HG02588 (cell line): Measurements from ENCODE around the gene P2RY6.

Source experiments
- ATAC-seq: cut with Tn5 transposase; IDR thresholded peaks from one replicate; pipeline ENCODE4 v1.9.1; 2021; ENCODE audit warnings: mild to moderate bottlenecking, moderate library complexity; ENCODE audit not compliant: unreplicated experiment

Gene P2RY6

DNA sequence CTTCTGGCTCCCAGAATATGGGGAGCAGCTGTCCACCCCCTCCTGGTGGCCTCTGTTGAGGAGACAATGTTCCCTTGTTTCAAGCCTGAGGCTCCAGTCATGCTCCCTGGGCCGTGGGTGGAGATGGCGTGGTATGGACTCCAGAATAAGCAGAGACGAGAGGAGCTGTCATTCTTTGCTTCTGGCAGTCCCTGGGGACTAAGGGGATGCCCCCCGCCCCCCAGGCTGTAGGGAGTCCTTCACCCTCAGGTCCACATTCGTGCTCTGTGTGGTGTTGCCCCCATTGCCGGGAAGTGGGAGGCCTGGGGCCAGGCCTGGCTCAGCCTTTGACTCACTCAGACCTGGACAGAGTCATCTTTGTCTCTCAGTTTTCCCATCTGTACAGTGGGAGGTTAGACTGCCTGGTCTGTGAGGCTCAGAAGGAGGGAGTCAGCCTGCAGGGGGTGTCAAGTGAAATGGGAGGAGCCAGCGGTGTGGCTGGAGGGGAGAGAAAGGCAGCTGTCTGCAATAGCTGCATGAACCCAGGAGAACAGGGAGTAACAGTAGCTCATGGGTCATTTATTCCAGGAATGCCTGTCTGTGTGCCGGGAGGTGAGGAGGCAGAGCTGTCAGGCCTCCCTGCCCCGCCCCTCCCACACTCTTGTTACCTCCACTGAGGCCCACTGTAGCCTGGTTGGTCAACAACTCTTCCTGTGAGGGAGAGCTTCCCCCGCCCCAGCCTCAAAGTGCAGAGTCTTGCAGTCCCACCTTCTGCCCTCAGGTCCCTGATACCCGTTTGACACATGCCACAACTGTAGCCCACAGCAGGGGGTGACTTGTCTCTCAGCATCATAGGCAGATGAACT is 42.2 kb downstream of the P2RY6 start:
- no peak for ATAC-seq

DNA sequence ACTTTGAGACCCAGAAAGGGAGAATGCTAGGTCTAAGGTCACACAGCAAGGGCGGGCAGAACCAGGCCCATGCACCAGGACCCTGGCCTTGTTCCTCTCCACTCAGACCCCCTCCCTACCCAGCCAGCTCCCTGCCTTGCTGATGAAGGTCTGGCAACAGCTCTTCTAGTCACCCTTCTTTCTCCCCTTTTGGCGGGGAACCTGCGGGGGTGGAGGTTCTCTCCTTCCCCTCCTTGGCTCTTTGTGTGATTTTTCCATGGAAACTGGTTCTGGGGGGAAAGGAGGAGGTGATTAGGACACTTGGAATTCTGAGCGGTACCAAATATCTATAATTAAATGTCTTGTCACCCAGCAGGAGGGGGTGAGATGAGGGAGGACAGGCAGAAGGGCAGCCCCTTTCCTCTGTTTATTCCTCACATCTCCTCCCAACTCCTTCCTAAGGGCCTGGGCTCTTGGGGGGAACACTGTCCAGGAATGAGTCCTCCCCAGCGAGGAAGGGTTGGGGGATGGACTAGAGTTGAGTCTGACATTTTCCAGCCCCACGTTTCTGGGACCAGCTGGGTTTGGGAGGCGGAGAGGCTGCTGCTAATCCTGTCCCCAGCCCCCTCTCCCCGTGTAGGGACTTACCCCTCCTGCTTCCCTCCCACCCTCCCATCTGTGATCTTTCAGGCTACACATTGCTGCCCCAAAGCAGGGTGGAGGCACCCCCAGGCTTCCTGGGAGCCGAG is 43.3 kb downstream of the P2RY6 start:
- no peak for ATAC-seq

DNA sequence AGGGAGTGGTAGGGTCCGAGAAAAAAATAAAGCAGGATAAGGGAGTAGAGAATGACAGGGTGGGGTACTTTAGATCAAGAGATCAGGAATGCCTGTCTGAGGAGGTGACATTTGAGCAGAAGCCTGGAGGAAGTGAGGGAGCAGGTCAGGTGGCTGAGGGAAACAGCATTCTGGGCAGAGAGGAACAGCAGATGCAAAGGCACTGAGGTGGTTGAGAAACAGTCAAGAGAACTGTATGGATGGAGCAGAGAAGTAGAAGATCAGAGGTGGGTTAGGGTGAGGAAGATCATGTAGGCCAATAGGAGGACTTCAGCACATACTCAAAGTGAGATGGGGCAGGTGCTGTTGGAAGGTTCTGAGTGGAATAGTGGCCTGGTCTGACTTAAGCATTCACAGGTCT is 44.3 kb downstream of the P2RY6 start:
- ATAC-seq = no peak

DNA sequence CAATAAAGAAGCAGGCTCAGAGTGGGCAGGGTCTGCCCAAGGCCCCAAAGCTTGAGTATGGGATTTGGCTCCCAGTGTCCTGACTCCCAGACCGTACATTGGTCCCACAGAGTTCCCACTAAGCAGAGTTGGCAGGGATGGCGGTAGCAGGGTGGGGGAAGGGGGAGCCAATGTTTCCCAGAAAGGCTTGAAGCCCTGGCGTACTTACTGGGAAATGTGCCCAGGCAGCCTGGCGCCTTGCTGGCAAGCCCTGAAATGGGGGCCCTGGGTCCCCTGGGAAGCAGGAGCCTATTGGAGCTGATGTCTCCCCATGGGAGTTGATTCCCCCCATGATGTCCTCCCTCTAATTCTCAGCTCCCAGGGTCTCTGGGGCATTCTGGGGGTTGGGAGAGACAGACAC is 45.2 kb downstream of the P2RY6 start:
- no peak for ATAC-seq

DNA sequence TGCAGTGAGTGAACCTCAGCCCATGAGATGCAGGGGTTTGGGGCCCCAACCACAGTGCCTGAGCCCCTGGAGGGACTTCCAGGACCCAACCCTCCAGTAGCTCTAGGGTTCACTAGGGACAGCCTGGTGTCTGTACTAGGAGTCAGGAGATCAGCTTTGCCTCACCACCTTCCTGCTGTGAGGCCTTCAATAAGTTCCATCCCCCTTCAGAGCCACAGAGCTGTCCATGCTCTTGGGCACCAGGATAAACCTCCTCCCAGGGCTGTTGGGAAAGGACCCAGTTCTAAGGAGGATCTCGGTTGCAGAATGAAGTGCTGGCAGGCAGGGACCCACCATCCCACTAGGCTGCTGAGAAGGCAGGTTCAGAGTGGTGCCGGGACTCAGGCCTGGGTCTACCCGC is 45.7 kb downstream of the P2RY6 start:
- no peak for ATAC-seq

DNA sequence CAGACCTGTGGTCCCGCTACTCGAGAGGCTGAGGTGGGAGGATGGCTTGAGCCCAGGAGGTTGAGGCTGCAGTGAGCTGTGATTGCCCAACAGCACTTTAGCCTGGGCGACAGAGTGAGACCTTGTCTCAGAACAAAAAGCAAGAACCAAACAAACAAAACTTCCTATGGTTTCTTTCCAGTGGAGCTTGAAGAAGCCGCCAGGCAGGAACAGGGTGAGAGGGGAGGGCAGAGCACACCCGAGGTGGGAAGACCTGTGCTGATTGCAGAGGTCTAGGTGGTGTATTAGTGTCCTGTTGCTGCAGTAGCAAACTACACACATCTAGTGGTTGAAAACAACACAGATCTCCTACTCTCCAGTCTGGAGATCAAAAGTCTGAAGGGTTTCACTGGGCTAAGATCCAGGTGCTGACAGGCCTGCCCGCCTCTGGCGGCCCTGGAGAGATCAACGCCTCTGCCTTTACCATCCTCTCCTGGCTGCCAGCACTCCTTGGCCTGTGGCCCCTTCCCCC is 46.4 kb downstream of the P2RY6 start:
- no peak for ATAC-seq

DNA sequence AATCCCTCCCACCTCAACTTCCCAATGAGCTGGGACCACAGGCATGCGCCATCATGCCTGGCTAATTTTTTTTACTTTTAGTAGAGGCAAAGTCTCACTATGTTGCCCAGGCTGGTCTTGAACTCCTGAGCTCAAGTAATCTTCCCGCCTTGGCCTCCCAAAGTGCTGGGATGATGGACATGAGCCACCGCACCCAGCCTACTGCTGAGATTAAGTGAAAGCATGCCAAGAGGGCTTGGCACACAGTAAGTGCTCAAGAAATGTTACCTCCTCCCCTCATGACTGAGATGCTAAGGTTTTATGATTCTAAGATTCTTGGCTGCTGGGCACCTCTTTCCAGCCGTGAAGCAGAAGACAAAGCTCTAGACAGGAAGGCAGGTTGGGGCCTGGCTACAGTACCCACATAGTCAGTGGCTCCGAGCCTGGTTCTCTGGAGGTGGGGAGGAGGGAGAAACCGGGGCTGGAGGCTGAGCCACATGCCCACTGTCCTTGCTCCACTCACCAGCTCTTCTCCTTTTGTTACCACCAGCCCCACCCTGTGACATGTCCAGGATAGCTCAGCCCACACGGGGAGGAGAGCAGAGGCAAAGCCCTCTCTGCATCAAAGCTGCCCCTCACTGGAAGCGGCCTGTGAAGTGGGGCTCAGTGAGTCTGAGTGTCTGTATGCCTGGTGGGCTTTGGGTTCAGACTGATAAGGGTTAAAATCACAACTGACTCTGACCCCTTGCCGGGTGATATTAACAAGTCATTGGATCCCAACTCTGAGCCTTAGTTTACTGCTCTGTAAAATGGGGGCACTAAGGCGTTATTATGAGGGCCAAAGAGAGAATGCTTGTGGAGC is 48.8 kb downstream of the P2RY6 start:
- ATAC-seq = no peak

DNA sequence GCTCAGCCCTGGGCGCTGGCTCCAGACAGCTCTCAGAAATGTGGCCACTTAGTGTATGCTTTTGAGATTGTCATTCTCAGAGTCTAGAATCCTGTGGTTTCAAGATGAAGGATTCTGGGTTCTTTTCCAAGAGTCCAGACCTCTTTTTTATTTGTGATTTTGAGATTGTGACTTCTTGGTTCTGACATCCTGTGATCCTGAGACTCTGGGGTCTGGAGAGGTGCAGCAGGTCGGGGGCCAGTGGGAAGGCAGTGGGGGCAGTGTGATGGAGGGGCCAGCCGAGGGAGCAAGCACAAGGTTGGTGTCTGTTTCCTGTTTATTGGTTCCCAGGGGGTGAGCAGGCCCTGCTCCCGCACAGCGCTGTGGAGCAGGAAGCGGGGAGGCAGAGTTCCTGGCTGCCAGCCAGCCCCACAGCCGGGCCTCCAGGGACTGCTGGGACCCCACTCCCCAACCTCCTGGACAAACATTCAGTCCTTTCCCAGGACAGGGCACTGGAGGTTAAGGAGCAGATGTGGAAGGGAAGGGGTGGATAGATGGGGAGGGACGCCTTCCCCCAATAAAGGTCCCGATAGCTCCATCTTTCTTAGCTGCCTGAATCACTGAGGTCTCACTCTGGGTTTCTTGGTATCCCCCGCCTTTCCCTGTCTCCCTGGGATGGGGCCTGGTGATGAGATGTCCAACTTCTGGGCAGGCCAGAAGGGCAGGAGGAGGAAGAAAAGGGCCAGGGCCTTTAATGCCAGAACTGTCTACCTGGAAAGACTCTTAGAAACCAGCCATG is 49.7 kb downstream of the P2RY6 start:
- no peak for ATAC-seq

DNA sequence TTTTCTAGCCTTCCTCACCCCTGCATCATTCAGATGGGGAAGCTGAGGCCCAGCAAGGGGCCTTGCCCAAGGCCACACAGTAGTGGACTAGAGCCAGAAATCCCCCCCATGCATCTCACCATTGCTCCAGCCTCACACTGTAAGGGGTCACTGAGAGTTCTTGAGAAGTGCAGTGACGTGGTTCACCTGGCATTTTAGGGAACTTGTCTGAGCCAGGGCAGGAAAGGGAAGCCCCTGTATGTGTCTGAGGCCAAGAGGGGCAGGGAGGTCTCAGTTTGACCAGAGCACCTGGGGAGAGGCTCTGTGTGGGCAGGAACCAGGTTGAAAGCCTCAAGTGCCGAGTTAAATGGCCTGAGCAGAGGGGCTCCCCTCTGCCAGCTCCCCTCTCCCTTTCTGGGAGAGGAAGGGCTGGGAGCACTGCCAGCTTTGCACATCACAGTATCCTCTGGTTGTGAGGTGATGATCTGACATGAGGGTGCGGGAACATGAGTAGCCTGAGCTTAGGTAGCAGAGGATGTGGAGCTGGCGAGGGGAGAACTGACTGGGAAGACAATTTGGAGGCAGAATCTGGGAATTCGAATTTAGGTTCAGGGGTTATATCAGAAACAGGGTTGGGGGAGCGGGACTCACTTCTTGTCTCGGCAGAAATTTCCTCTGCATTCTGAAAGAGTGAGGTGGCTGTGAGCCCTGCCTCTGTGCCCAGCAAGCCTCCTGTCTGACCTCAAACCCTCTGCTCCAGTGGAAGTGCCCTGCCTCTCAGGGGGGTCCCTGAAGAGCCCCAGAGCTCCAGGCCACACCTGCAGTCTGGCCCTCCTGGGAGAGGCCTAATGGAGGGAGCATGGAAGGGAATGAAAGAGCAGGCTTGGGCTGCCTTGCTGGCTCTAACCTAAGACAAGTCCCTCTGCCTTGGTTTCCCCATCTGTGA is 50.5 kb downstream of the P2RY6 start:
- no peak for ATAC-seq

DNA sequence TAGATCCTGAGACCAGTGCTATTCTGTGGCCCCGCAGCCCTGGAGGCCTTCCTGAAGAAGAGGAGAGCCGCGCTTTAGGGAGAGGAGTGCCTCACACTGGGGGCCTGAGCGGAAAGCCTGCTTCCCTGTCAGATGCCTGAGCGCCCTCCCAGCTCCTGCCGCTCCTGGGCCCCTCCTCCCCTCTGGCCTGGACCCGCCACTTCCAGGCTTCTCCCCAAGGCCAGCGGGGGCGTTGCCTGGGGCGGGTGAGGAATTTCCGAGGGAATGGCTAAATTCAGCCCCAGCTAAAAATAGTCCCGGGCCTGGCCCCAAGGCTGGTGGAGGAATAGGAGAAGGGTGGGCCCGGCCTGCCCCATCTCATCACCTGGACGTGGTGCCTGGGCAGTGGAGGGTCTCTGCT is 51.3 kb downstream of the P2RY6 start:
- ATAC-seq = no peak

DNA sequence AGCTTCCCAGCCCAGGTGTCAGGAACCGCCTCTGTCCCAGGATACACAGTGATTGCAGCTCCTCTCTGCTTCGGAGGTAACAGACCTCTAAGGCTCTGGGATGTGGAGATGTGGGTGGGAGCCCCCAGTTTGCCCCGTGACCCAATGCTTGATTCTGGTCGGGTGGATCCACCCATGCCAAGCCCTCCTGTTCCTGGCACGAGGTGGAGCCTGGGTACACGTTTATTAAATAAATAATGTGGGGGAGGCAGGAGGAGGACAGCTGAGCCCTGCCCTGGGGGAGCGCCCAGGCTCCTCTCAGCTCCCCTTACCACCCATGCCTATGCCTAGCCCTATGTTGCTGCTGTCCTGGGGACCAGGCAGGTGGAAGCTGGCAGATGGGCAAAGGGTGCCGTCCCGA is 52.0 kb downstream of the P2RY6 start:
- no peak for ATAC-seq

DNA sequence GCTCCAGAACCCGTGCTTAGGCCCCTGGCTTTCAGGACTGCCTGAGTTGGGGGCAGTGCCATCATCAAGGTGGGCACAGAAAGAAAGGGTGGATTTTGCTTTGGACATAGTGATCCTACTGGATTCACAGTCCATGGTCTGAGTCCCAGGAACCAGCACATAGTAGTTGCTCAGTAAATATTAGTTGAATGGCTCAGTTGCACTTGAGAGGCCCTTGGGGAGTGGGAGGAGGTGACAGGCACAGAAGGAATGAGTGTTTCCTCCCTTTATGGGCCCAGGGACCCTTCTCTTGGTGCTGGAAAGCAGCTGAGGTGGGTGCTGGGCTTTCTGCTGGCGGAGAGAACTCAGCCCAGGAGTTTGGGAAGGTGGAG is 52.5 kb downstream of the P2RY6 start:
- ATAC-seq = no peak

DNA sequence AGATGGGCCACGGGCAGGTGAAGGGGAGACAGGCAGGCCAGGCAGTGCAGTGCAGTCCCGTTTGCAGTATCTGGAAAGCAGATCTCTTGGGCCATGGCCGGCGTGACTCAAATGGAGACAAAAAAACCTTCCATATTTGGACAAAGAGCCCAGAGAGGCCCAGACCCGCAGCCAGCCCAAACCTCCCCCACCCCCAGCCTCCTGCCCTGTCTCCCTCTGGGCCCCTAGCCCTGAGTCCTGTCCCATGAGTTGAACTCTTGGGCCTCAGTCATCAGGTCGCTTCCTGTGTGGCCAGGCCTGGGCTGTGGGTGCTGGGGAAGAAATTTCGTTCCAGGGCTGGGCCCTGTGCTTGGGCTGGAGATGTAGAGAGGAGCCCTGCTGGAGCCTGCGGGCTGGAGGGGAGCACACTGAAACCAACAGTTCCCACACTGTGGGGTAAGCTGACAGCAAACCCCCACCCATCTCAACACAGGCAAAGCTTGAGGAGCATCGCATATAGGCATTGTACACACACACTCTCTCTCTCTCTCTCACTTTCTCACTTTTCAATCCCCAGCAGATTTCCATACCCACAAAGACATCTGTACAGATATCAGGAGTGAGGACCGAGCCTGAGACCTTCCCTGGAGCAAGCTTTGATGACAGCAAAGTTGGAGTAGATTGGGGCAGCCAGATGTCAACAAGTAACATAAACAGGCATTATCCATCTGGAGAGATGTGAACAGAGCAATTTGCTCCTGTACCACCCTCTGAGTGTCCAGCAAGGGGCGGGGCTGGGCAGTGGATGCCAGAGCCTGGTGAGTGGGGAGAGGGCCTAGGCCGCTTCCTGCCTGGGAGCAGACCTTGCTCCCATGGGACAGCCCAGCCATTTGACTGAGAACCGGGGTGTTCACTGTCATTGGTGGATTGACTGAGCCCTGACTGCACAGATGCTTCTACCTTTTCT is 53.2 kb downstream of the P2RY6 start:
- ATAC-seq = peak; percentile 61

DNA sequence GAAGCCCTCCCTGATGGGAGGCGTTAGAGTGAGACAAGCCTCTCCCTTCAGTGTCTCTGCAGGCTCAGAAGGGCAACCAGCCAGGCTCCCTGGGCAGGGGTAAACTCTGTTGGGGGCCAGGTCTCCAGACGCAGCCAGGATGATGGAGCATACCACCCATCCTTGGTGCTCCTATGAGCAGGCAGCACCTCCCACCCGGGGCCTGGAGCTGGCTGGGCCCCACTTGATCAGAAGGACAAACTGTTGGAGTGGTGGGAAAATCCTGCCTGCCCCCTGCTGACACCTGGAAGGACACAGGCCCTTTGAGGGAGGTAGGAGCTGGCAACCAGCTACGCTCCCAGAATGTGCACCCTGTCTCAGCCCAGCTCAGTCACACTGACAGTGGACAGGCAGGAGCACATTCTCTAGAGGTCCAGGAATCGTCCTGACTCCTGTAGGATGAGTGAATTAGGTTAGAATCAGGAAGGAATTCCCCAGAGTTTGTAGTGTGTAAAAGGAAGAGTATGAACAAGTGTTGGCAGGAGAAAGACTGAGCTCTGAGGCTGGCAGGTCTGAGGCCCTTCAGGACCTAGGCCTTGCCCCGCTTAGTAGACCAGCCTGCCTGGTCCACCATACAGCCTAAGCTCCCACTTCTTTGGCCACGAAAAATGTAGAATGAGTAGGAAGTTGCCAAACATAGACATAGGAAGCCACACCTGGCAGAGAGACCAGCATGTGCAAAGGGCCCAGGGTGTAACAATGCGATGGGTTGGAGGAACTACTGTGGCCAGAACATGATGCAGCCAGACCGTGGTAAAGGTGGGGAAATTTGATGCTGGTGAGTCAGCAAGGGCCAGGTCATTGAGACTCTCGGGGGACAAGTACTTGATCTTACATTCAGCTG is 55.0 kb downstream of the P2RY6 start:
- no peak for ATAC-seq

DNA sequence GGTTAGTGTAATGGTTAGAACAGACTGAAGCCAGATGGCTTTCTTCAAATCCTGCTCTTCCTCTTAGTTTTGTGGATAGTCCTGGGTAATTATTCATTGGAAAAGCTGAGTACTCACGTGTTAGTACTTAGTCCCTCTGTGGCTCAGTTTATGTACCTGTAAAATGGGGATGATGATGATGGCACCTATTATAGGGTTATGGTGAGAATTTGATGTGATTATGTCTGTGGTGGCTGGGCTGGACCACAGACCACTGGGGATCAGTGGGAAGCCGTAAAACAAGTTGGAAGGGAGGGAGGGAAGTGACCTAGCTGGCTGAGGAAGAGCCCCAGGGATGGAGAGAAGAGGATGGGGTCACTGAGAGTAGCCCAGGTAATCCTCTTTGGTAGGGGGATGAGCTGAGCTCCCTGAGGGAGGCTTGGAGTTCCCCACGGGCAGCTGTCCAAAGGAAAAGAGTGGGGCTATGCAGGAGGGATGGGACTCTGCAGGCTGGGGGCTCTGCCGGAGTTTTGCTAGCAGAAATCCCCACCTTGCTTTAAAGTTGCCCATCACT is 55.8 kb downstream of the P2RY6 start:
- ATAC-seq = no peak

DNA sequence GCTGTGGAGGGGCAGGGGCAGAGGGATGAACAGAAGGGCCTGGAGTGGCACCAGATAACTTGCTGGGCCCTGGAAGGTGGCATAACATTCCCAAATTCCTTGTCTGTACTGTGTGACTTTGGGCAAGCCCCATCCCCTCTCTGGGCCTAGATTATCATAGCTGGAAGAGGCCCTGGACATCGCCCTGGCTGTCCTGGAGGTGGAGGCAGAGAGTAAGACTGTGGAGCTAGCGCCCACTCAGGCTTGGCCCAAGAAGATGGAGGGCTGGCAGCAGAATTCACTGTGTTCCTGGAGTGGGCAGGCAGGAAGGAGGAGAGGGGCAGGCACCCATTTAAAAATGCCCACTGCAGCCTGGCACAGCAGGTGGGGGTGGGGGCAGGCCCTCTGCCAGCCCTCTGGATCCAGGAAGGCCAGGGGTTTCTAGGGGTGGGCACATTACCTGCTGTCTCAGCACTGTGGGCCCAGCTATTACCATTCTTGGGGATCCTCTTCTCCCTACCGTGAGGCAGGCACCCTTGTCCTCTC is 58.5 kb downstream of the P2RY6 start:
- ATAC-seq = no peak
